NCI-H2107 treated with DMSO at 0.1 percent for 48 hours (cell line): ENCODE data around the gene RPL14.
"Not testable (repeated sequence)": the region's sequence is repeated elsewhere in the genome, so short reads cannot be mapped to it uniquely, and the experiment has no call there.

Experiments
- DNase-seq: peaks from one replicate; lab custom pipeline; 2025; ENCODE audit not compliant: unreplicated experiment; lab: John Stamatoyannopoulos, UW

Gene RPL14

GRCh38 chr3:40462838-40463237 lies 5.7 kb downstream of the RPL14 start:
- DNase-seq: not testable (repeated sequence)

DNA sequence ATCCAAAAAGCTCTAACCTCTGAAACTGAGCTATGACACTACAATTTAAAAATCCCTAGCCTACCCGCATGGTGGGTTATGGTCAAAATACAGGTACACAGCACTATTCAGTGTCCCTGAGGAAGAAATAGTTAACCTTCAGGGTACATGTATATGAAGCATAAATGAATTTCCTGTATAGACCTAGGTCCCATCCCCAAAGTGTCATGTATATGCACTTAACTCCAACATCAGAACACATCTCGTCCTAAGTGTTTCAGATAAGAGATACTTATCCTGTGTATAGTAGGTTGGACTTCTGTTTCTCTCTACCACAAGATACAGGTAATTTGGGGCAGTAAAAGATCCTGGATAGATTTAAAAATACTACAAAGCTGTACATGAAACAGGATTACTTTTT lies 6.4 kb downstream of the RPL14 start:
- no peak for DNase-seq

GRCh38 chr3:40464339-40465110 lies 7.4 kb downstream of the RPL14 start:
- no peak for DNase-seq

GRCh38 chr3:40465111-40465407 lies 7.9 kb downstream of the RPL14 start:
- DNase-seq: no peak

GRCh38 chr3:40465456-40465855 lies 8.3 kb downstream of the RPL14 start:
- no peak for DNase-seq

- DNase-seq: no peak
Measured at GRCh38 chr3:40468018-40468417, 10.9 kb downstream of the RPL14 start.

GRCh38 chr3:40470701-40471100 lies 13.6 kb downstream of the RPL14 start:
- no peak for DNase-seq

DNA sequence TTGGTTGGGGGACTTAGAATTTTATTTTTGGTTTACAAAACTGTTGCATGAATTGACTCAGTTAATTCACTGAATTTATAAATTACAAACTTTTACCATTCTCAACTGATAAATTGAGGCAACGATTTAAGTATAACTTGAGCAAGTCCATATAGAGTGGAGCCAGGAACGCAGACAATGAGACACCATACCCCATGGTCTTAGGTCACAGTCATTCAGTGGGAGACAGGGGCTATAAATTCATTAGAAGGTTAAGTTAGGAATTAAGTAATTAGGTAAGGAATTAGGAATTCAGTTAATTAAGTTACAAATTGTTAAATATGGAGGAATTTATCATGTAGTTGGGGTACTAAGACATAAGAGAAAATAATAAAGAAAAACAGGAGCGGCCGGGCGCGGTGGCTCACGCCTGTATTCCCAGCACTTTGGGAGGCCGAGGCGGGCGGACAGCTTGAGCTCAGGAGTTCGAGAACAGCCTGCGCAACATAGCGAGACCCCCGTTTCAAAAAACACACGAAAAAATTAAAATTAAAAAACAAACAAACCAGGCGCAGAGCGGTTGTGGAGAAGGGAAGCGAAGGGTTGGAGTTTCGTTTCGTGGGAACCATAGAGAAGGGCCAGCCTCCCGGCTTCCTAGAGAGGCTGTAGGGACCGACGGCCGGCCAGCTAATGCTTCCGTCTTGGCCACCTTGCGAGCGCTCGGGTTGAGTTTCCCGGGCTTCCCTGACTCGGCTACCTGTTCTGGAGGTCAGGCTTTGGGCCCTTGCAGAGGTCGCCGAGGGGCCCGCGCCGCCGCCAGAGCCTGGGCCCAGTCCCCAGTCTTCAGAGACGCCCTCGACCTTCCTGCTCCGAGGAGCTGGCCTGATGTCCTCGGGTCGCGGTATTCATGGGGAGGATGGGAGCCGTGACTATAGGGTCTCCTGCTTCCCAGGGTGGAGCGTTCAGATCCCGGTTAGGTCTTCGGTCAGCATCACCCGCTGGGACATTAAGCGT lies 19.6 kb downstream of the RPL14 start, which contains the start of gene ZNF619:
ZNF619 (plus strand) TSS at position 645 of the 993 bp plus-strand sequence. CDS start 858 bp downstream, outside the sequence.
- no peak for DNase-seq

DNA sequence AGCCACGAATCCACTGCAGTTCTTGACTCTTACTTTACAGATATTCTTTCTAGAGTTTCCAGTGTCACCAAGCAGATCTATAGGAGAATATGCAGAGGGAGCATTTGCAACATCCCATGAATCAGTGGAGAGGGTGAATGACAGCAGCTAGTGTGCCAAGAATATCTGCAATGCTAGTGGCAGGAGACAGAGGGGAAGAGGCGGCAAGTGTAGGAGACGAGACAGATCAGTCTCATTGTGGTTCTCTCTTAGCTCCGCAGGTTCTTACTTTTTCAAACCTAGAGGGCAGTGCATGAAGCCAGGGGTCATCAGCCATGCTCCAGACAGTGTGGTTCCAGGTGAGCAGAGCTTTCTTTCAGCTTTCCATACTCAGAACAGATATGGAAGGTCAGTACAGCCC lies 20.5 kb downstream of the RPL14 start:
- no peak for DNase-seq

GRCh38 chr3:40487172-40487571 lies 30.0 kb downstream of the RPL14 start:
- DNase-seq: no peak

- no peak for DNase-seq
Measured at GRCh38 chr3:40490916-40491315, 33.8 kb downstream of the RPL14 start.

DNA sequence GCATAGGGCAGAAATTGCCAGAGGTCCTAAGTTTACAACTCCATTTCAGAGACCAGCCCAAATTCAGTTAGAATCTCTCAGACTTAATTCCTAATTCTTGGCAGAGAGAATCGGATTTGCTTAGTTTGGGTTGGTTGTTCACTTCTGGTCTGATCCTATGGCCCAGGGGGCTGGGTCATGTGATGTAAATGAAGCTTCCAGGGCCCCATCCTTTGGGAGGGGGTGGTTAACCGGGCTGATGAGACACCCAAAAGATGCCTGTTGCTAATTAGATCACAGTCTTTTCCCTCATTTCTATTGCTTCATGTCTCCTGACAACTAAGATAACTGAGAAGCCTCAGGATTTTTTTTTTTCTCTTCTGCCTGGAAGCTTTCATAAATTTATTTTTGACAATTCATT lies 37.6 kb downstream of the RPL14 start:
- DNase-seq: no peak

- DNase-seq: no peak
Measured at GRCh38 chr3:40497288-40497687, 40.1 kb downstream of the RPL14 start.

DNA sequence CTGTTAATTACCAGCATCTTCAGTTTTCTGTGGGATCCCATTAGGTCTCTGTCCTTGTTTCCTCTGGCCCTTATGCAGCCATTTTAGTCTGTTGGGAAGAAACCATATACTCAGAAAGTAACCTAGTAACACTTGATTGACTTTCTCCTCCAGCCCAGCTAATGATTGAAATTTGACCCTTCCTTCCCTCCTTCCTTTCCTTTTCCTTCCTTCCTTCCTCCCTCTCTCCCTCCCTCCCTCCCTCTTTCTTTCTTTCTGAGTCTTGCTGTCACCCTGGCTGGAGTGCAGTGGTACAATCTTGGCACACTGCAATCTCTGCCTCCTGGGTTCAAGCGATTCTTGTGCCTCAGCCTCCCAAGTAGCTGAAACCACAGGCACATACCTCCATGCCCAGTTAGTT lies 42.8 kb downstream of the RPL14 start:
- DNase-seq: no peak

GRCh38 chr3:40502034-40502433 lies 44.9 kb downstream of the RPL14 start:
- no peak for DNase-seq

DNA sequence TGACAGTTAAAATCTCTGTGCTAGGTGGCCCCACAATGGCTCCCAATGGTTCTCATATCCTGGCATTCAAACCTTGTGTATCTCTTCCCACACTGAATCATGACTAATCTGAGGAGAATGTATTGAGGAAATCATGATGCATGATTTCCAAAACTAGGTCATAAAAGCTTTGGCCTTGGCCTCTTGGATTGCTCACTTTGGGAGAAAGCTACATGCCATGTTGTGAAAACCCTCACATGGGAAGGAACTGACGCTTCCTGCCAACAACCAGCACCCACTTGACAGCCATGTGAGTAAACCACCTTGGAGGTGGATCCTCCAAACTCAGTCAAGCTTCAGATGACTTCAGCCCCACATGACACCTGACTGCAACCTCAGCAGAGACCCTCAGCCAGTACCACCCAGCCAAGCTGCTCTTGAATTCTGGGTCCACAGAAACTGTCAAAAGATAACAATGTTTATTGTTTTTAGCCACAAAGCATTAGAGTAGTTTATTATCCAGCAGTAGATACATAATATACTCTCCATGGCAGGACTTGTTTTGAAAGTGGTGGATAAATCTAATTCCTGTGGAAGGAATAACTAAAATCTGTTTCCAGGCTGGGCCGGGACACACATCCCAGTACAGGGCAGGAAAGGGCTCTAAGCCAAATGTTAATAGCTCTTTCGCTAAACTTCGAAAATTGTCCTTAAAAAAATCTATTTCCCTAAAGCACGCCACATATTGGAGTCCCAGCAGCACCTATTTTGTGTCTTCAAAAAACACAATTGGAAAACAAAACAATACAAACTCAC lies 47.7 kb downstream of the RPL14 start:
- no peak for DNase-seq

DNA sequence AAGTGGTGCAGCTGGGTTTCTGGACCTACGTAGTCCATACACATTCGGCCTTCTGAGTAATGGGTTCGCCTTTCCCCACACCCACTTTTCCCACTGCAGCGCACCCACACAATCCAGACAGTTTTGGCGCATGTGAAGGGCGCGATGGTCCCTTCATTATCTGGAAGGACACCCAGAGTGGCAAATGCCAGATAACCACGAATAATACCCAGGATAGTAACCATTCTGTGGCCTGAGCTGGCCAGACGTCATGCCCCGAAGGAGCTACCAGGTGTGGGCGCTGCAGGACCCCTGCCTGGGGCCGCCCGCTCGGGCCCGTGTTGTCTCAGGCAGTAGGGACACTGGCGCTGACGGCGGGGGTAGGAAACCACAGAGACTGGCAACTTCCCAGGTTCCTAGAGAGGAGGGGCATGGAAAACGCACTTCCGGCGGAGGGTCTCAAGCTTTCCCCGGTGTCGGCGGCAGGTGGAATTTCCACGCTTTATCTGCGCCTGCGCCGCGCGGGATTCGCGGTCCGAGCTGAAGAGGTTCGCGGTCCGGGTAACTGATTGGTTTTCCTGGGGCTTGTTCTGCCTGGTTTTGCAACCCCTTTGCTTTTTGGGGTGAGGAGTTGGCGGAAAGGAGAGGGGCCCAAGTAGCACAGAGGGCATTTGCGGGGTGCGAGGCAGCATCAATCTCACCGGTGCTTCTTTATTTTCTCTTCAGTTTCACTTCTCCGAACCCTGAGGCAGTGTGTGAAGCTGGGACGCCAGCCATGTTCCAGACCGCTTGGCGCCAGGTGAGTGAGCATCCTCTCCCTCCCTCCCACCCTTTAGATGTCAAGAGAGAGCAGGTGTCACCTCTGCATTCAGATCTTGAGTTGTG lies 48.7 kb downstream of the RPL14 start, which contains the start of gene ZNF620:
ZNF620 (plus strand) TSS at position 441 of the 864 bp plus-strand sequence; CDS start at position 755, 314 bp downstream.
- peak; percentile 69 for DNase-seq

DNA sequence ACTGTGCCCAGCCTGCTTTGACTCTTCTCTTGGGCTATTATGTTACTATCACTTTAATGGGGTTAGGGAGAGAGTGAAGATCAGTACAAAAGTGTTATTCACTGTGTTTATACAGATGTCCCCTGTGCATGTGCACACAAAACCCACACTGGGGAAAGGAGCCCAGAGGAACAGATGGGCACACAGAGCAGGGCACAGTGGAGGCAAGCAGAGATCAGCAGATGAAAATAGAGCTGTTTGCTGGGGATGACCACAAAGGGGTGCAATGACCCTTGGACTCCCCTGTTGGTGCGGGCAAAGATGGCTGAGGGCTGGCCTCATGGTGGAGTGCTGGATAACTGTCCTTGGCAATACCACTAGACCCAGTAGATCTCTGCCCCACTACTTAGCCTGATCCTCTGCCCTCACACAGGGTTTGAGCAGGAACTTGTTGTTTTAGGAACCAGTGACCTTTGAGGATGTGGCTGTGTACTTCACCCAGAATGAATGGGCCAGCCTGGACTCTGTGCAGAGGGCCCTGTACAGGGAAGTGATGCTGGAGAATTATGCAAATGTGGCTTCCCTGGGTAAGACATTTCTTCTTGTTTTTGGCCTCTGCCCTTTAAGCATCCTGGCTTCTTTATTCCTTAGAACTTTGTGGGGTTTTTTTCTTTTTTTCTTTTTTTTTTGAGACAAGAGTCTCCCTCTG lies 54.0 kb downstream of the RPL14 start:
- no peak for DNase-seq

DNA sequence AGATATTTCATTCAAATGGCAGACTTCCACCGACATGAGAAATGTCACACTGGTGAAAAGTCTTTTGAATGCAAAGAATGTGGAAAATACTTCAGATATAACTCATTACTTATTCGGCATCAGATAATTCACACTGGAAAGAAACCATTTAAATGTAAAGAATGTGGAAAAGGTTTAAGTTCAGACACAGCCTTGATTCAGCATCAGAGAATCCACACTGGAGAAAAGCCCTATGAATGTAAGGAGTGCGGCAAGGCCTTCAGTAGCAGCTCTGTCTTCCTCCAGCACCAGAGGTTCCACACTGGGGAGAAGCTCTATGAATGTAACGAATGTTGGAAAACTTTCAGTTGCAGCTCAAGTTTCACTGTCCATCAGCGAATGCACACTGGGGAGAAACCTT lies 59.1 kb downstream of the RPL14 start:
- DNase-seq: no peak

DNA sequence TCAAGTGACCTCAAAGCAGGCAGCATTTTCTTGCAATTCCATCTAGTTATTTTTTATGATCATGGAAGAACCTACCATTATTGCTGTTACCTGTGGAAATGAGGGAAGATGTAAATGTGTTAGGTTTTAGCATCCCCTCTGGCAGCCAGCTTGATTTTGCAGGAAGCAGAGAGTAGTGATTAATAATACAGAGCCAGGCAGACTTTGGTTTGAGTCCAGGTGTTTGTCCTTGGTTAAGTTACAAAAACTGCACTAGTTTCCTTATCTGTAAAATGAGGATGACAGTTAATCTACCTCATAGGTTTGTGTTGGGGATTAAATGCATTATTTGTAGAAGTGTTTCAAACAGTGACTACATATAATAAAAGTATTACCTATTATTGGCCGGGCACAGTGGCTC lies 60.9 kb downstream of the RPL14 start:
- no peak for DNase-seq
